K562 (cell line): Measurements from ENCODE around the gene CETN1. TPM values are rescaled to one million over a fixed set of nuclear protein-coding genes. Genes with fewer than 3 reads are reported as not detected.

Source experiments
- ARID1B ChIP-seq: fragments of 450-650 bp; IDR thresholded peaks from 2 replicates; pipeline ENCODE4 v1.6.1; 2016; ENCODE audit warnings: antibody characterized with exemption, mild to moderate bottlenecking, inconsistent platforms
- BHLHE40 ChIP-seq: IDR thresholded peaks from 2 replicates; pipeline ENCODE4 v1.6.1; 2011; ENCODE audit warnings: low read length, improper control_type of control experiment
- CBFA2T2 ChIP-seq: fragments of 450-650 bp; conservative IDR thresholded peaks from 2 replicates; pipeline ENCODE4 v1.6.1; 2017; ENCODE audit warnings: mild to moderate bottlenecking
- ETV1 ChIP-seq: fragments of 450-650 bp; conservative IDR thresholded peaks from 2 replicates; pipeline ENCODE4 v1.6.1; 2016; ENCODE audit warnings: missing genetic modification characterization, control low read depth, low read depth, missing compliant biosample characterization
- FOXK2 ChIP-seq, 2 experiments: fragments of 450-650 bp; IDR thresholded peaks in 1 of 2; conservative IDR thresholded peaks in 1 of 2; 2 replicates each; pipeline ENCODE4 v1.6.1; 2016; ENCODE audit warnings: low read depth in 2 of 2, mild to moderate bottlenecking in 1 of 2
- JUNB ChIP-seq: fragments of 450-650 bp; formaldehyde crosslinking; conservative IDR thresholded peaks from 2 replicates; pipeline ENCODE4 v1.4.0; 2020; ENCODE audit warnings: mild to moderate bottlenecking
- NR2F6 ChIP-seq: fragments of 450-650 bp; formaldehyde crosslinking; IDR thresholded peaks from 2 replicates; pipeline ENCODE4 v1.4.0; 2020; ENCODE audit warnings: mild to moderate bottlenecking
- POLR2G ChIP-seq: fragments of 200-400 bp; formaldehyde crosslinking; IDR thresholded peaks from 2 replicates; pipeline ENCODE4 v1.6.1; 2017; ENCODE audit warnings: low read depth, mild to moderate bottlenecking, antibody characterized with exemption, low read length, moderate library complexity
- RAD21 ChIP-seq, 2 experiments: fragments of 250-450 bp in 1 of 2; fragments of 450-650 bp in 1 of 2; sonication (Bioruptor Pico) in 1 of 2; formaldehyde crosslinking in 1 of 2; IDR thresholded peaks in 1 of 2; conservative IDR thresholded peaks in 1 of 2; 2 replicates each; pipeline versions ENCODE4 v1.4.0 to v1.8.0; 2020 to 2022; ENCODE audit warnings: mild to moderate bottlenecking in 2 of 2, moderate library complexity in 1 of 2
- RFX5 ChIP-seq: IDR thresholded peaks from 2 replicates; pipeline ENCODE4 v1.6.1; 2011; ENCODE audit warnings: low read depth, mild to moderate bottlenecking, improper control_type of control experiment, low read length
- TAF9B ChIP-seq: fragments of 450-650 bp; IDR thresholded peaks from 2 replicates; pipeline ENCODE4 v1.6.1; 2018; ENCODE audit warnings: mild to moderate bottlenecking; ENCODE audit not compliant: partially characterized antibody
- ZBTB7A ChIP-seq: IDR thresholded peaks from 2 replicates; pipeline ENCODE4 v1.6.1; 2011; ENCODE audit warnings: low read depth, mild to moderate bottlenecking, low read length, moderate library complexity, borderline replicate concordance; ENCODE audit not compliant: control insufficient read depth
- ZKSCAN1 ChIP-seq: fragments of 150-350 bp; IDR thresholded peaks from 2 replicates; pipeline ENCODE4 v1.6.1; 2016; ENCODE audit warnings: low read depth, low read length
- ZNF23 ChIP-seq: fragments of 250-450 bp; sonication (Bioruptor Pico); IDR thresholded peaks from 2 replicates; pipeline ENCODE4 v1.4.0; 2020; ENCODE audit warnings: mild to moderate bottlenecking
- ZNF232 ChIP-seq: sonication (generic); formaldehyde crosslinking; IDR thresholded peaks from 2 replicates; pipeline ENCODE4 v1.8.0; 2022; ENCODE audit warnings: mild to moderate bottlenecking, missing genetic modification reagents
- ZNF324 ChIP-seq: fragments of 250-450 bp; sonication (Bioruptor Pico); IDR thresholded peaks from 2 replicates; pipeline ENCODE4 v1.4.0; 2020; ENCODE audit warnings: mild to moderate bottlenecking
- polyA plus RNA-seq, 8 experiments: library from polyadenylated mRNA; depleted of rRNA in 4 of 8; stranded (reverse) in 5 of 8; unstranded in 3 of 8; fragments of >200 nt; fragmentation: Nextera tagmentation in 2 of 8; fragmentation: Illumina TruSeq in 1 of 8; extraction: Ambion mirVana in 2 of 8; extraction: Trizol in 1 of 8; gene quantifications; 2 replicates each; pipeline versions ENCODE4 v1.2.1 to v1.2.3, GENCODE V29; 2011 to 2014; ENCODE audit warnings: inconsistent platforms in 1 of 8, missing spikeins in 1 of 8
- total RNA-seq, 7 experiments: library from RNA; depleted of rRNA in 6 of 7; stranded (reverse); fragments of >200 nt in 6 of 7; fragmentation: Illumina TruSeq in 2 of 7; extraction: Trizol in 2 of 7; gene quantifications; 2 replicates each; pipeline versions ENCODE4 v1.2.1 to v1.2.3, GENCODE V29; 2011 to 2021; ENCODE audit warnings: low replicate concordance in 1 of 7
- TF ChIP-seq, protein P1 (sequence below): fragments of 450-650 bp; formaldehyde crosslinking; IDR thresholded peaks from 2 replicates; pipeline ENCODE4 v1.4.0; 2020; ENCODE audit warnings: mild to moderate bottlenecking, moderate library complexity
- TF ChIP-seq, protein P2 (sequence below): fragments of 450-650 bp; formaldehyde crosslinking; IDR thresholded peaks from 2 replicates; pipeline ENCODE4 v1.4.0; 2020; ENCODE audit warnings: mild to moderate bottlenecking, mixed read lengths
- TF ChIP-seq, protein P3 (sequence below): fragments of 450-650 bp; IDR thresholded peaks from 2 replicates; pipeline ENCODE4 v1.6.1; 2016
- TF ChIP-seq, protein P4 (sequence below): fragments of 250-450 bp; sonication (Bioruptor Pico); IDR thresholded peaks from 2 replicates; pipeline ENCODE4 v1.5.0; 2020; ENCODE audit warnings: mild to moderate bottlenecking
- TF ChIP-seq, protein P5 (sequence below): fragments of 450-650 bp; formaldehyde crosslinking; IDR thresholded peaks from 2 replicates; pipeline ENCODE4 v1.4.0; 2022; ENCODE audit warnings: missing genetic modification characterization

CETN1 gene
- total and polyA plus RNA-seq, 9 of the 15 experiments (the other 6 are each of a cell fraction or from before 2014, with no cell fraction given) = 0.07 to 0.34 (median 0.19) TPM; not detected in 3

DNA sequence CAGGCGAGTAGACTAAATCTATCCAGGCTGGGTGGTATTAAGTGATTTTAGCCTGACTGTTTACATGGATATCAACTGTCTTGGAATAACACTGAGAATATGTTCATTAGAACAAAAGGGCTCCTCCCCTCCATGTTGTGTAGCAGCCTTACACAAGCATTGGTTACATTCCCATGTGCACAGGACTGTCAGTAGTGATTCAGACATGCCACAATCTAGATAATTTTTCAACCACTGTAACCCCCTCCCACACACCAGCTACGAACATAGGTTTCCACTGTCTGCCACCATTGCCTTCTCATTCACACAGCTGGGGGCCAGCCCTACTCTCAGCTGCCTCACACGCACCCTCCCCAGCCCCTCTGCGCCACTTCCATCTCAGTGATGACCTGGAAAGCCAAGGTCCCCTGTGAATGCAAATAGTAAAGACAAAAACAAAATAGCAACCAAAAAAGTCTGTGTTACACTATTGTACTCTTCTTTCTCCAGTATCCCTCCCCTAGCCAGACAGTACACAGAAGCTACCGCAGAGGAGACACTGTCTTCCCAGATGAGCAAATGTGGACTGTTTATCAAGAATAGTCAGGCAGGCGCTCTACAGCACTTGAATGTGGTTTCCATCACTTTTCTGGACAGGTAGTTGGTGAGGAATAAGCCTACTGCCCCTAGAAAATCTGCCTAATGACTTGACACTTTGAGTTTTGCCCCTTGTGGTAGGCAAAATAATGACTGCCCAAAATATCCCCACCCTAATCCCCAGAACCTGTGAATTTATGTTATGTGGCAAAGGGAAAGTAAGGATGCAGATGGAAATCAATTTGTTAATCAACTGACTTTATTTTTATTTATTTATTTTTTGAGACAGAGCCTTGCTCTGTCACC is 49.3 kb downstream of the CETN1 start (continued):
- TF ChIP-seq, protein P1, sequence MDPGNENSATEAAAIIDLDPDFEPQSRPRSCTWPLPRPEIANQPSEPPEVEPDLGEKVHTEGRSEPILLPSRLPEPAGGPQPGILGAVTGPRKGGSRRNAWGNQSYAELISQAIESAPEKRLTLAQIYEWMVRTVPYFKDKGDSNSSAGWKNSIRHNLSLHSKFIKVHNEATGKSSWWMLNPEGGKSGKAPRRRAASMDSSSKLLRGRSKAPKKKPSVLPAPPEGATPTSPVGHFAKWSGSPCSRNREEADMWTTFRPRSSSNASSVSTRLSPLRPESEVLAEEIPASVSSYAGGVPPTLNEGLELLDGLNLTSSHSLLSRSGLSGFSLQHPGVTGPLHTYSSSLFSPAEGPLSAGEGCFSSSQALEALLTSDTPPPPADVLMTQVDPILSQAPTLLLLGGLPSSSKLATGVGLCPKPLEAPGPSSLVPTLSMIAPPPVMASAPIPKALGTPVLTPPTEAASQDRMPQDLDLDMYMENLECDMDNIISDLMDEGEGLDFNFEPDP (CRISPR knock-in tag) = no peak
- no peak for TF ChIP-seq ZNF232 (CRISPR knock-in tag)
- 0 out of 4 replicates have a peak, but pooled peaks of 1 of the 2 experiments have one; percentile 16 for TF ChIP-seq RAD21 (CRISPR knock-in tag; conservative IDR thresholded peaks at IDR 0.05 in 1 of 2, IDR thresholded peaks at IDR 0.05 in 1 of 2)
- no peak for TF ChIP-seq ZNF23
- no peak for TF ChIP-seq ZBTB7A
- TF ChIP-seq, protein P2, sequence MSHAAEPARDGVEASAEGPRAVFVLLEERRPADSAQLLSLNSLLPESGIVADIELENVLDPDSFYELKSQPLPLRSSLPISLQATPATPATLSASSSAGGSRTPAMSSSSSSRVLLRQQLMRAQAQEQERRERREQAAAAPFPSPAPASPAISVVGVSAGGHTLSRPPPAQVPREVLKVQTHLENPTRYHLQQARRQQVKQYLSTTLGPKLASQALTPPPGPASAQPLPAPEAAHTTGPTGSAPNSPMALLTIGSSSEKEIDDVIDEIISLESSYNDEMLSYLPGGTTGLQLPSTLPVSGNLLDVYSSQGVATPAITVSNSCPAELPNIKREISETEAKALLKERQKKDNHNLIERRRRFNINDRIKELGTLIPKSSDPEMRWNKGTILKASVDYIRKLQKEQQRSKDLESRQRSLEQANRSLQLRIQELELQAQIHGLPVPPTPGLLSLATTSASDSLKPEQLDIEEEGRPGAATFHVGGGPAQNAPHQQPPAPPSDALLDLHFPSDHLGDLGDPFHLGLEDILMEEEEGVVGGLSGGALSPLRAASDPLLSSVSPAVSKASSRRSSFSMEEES (CRISPR knock-in tag) = no peak
- TF ChIP-seq TAF9B = no peak
- TF ChIP-seq JUNB = no peak
- no peak for TF ChIP-seq POLR2G
- TF ChIP-seq, protein P3, sequence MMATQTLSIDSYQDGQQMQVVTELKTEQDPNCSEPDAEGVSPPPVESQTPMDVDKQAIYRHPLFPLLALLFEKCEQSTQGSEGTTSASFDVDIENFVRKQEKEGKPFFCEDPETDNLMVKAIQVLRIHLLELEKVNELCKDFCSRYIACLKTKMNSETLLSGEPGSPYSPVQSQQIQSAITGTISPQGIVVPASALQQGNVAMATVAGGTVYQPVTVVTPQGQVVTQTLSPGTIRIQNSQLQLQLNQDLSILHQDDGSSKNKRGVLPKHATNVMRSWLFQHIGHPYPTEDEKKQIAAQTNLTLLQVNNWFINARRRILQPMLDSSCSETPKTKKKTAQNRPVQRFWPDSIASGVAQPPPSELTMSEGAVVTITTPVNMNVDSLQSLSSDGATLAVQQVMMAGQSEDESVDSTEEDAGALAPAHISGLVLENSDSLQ = no peak
- TF ChIP-seq, protein P4, sequence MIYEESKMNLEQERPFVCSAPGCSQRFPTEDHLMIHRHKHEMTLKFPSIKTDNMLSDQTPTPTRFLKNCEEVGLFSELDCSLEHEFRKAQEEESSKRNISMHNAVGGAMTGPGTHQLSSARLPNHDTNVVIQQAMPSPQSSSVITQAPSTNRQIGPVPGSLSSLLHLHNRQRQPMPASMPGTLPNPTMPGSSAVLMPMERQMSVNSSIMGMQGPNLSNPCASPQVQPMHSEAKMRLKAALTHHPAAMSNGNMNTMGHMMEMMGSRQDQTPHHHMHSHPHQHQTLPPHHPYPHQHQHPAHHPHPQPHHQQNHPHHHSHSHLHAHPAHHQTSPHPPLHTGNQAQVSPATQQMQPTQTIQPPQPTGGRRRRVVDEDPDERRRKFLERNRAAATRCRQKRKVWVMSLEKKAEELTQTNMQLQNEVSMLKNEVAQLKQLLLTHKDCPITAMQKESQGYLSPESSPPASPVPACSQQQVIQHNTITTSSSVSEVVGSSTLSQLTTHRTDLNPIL = no peak
- peak; percentile 21; the same call in 1 of the 2 replicates for TF ChIP-seq CBFA2T2
- peak; percentile 44; the same call in 1 of the 2 replicates for TF ChIP-seq ARID1B
- TF ChIP-seq, protein P5, sequence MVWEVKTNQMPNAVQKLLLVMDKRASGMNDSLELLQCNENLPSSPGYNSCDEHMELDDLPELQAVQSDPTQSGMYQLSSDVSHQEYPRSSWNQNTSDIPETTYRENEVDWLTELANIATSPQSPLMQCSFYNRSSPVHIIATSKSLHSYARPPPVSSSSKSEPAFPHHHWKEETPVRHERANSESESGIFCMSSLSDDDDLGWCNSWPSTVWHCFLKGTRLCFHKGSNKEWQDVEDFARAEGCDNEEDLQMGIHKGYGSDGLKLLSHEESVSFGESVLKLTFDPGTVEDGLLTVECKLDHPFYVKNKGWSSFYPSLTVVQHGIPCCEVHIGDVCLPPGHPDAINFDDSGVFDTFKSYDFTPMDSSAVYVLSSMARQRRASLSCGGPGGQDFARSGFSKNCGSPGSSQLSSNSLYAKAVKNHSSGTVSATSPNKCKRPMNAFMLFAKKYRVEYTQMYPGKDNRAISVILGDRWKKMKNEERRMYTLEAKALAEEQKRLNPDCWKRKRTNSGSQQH = no peak
- TF ChIP-seq NR2F6 (CRISPR knock-in tag) = no peak
- TF ChIP-seq FOXK2 (conservative IDR thresholded peaks at IDR 0.05 in 1 of 2, IDR thresholded peaks at IDR 0.05 in 1 of 2; ENCODE audit: low read depth in 2 of 2) = 0 out of 4 replicates have a peak, but pooled peaks of 1 of the 2 experiments have one; percentile 19
- no peak for TF ChIP-seq BHLHE40
- TF ChIP-seq RFX5 = no peak
- no peak for TF ChIP-seq ETV1 (tag)
- no peak for TF ChIP-seq ZNF324 (CRISPR knock-in tag)
- no peak for TF ChIP-seq ZKSCAN1
